ENCODE measurements around the gene FKBP7. TPM values are rescaled to one million over a fixed set of nuclear protein-coding genes. Genes with fewer than 3 reads are reported as not detected.

FKBP7 gene
- total and polyA plus RNA-seq, 2 of the 13 experiments (the other 11 are each of a cell fraction or from before 2014, with no cell fraction given): 12.4 to 14.8 TPM

DNA sequence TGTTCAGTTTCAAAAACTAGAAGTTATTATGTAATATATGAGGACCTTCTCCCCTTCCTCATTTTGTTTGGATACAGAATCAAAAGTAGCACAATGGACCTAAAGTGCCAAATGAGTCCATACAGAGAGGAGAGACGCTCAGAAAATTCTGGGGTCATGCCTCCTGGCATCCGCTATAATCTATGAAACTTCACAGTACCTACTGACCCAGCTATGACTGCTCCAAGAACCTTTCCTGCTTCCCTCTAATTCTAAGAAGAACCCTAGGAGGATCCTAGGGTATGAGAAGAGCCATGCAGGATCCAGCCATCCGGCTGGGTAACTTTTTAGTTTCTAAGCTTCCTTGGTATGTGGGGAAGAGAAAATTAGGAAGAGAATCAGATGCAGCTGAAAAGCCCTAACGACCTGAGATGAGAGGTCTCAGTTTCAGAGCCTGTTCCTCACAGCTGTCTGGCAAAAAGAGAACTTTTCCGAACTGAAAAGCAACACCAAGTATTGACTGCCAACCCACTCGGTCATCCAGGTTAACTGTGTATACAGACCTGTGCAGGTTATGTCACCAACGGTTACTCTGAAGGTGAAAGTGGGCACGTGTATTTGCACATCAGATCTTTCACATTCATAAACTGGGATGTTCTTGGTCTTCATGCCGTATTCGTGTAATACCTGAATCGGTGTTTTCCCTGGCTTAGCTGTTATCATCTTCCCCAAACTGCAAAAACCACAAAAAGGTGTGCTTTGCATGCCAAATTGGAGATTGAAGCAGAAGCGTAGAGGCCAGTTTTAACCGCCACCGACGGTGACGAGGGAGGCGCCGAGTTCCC, 28.5 kb downstream of the FKBP7 start (continued):
- TF ChIP-seq, protein P1, sequence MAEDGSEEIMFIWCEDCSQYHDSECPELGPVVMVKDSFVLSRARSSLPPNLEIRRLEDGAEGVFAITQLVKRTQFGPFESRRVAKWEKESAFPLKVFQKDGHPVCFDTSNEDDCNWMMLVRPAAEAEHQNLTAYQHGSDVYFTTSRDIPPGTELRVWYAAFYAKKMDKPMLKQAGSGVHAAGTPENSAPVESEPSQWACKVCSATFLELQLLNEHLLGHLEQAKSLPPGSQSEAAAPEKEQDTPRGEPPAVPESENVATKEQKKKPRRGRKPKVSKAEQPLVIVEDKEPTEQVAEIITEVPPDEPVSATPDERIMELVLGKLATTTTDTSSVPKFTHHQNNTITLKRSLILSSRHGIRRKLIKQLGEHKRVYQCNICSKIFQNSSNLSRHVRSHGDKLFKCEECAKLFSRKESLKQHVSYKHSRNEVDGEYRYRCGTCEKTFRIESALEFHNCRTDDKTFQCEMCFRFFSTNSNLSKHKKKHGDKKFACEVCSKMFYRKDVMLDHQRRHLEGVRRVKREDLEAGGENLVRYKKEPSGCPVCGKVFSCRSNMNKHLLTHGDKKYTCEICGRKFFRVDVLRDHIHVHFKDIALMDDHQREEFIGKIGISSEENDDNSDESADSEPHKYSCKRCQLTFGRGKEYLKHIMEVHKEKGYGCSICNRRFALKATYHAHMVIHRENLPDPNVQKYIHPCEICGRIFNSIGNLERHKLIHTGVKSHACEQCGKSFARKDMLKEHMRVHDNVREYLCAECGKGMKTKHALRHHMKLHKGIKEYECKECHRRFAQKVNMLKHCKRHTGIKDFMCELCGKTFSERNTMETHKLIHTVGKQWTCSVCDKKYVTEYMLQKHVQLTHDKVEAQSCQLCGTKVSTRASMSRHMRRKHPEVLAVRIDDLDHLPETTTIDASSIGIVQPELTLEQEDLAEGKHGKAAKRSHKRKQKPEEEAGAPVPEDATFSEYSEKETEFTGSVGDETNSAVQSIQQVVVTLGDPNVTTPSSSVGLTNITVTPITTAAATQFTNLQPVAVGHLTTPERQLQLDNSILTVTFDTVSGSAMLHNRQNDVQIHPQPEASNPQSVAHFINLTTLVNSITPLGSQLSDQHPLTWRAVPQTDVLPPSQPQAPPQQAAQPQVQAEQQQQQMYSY (CRISPR knock-in tag; IDR thresholded peaks at IDR 0.05): no peak
- TF ChIP-seq, protein P2, sequence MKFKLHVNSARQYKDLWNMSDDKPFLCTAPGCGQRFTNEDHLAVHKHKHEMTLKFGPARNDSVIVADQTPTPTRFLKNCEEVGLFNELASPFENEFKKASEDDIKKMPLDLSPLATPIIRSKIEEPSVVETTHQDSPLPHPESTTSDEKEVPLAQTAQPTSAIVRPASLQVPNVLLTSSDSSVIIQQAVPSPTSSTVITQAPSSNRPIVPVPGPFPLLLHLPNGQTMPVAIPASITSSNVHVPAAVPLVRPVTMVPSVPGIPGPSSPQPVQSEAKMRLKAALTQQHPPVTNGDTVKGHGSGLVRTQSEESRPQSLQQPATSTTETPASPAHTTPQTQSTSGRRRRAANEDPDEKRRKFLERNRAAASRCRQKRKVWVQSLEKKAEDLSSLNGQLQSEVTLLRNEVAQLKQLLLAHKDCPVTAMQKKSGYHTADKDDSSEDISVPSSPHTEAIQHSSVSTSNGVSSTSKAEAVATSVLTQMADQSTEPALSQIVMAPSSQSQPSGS (CRISPR knock-in tag; IDR thresholded peaks at IDR 0.05): no peak
- no peak for TF ChIP-seq FIP1L1 (IDR thresholded peaks at IDR 0.05; ENCODE audit: borderline replicate concordance, insufficient read depth, low read depth, low read length)
- peak; percentile 29; the same call in 1 of the 2 replicates for TF ChIP-seq TARDBP (CRISPR knock-in tag; IDR thresholded peaks at IDR 0.05)
- 0 out of 2 replicates have a peak, but pooled peaks have one; percentile 26 for TF ChIP-seq ZNF83 (CRISPR knock-in tag; IDR thresholded peaks at IDR 0.05; ENCODE audit: borderline replicate concordance)
- no peak for TF ChIP-seq KLF6 (CRISPR knock-in tag; IDR thresholded peaks at IDR 0.05)
- no peak for TF ChIP-seq RAD21 (CRISPR knock-in tag; IDR thresholded peaks at IDR 0.05)
- TF ChIP-seq, protein P3, sequence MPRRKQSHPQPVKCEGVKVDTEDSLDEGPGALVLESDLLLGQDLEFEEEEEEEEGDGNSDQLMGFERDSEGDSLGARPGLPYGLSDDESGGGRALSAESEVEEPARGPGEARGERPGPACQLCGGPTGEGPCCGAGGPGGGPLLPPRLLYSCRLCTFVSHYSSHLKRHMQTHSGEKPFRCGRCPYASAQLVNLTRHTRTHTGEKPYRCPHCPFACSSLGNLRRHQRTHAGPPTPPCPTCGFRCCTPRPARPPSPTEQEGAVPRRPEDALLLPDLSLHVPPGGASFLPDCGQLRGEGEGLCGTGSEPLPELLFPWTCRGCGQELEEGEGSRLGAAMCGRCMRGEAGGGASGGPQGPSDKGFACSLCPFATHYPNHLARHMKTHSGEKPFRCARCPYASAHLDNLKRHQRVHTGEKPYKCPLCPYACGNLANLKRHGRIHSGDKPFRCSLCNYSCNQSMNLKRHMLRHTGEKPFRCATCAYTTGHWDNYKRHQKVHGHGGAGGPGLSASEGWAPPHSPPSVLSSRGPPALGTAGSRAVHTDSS (CRISPR knock-in tag; conservative IDR thresholded peaks at IDR 0.05): no peak
- TF ChIP-seq ZFX (CRISPR knock-in tag; IDR thresholded peaks at IDR 0.05; ENCODE audit: low read depth): no peak
- TF ChIP-seq HNF4A (CRISPR knock-in tag; IDR thresholded peaks at IDR 0.05): no peak; the same call in 1 of the 2 replicates
- TF ChIP-seq, protein P4, sequence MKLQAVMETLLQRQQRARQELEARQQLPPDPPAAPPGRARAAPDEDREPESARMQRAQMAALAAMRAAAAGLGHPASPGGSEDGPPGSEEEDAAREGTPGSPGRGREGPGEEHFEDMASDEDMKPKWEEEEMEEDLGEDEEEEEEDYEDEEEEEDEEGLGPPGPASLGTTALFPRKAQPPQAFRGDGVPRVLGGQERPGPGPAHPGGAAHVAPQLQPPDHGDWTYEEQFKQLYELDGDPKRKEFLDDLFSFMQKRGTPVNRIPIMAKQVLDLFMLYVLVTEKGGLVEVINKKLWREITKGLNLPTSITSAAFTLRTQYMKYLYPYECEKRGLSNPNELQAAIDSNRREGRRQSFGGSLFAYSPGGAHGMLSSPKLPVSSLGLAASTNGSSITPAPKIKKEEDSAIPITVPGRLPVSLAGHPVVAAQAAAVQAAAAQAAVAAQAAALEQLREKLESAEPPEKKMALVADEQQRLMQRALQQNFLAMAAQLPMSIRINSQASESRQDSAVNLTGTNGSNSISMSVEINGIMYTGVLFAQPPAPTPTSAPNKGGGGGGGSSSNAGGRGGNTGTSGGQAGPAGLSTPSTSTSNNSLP (IDR thresholded peaks at IDR 0.05; ENCODE audit: low read depth, low read length): no peak
- TF ChIP-seq, protein P5, sequence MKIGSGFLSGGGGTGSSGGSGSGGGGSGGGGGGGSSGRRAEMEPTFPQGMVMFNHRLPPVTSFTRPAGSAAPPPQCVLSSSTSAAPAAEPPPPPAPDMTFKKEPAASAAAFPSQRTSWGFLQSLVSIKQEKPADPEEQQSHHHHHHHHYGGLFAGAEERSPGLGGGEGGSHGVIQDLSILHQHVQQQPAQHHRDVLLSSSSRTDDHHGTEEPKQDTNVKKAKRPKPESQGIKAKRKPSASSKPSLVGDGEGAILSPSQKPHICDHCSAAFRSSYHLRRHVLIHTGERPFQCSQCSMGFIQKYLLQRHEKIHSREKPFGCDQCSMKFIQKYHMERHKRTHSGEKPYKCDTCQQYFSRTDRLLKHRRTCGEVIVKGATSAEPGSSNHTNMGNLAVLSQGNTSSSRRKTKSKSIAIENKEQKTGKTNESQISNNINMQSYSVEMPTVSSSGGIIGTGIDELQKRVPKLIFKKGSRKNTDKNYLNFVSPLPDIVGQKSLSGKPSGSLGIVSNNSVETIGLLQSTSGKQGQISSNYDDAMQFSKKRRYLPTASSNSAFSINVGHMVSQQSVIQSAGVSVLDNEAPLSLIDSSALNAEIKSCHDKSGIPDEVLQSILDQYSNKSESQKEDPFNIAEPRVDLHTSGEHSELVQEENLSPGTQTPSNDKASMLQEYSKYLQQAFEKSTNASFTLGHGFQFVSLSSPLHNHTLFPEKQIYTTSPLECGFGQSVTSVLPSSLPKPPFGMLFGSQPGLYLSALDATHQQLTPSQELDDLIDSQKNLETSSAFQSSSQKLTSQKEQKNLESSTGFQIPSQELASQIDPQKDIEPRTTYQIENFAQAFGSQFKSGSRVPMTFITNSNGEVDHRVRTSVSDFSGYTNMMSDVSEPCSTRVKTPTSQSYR (CRISPR knock-in tag; IDR thresholded peaks at IDR 0.05; ENCODE audit: borderline replicate concordance): no peak
- TF ChIP-seq MBNL3 (CRISPR knock-in tag; conservative IDR thresholded peaks at IDR 0.05): no peak
- peak; percentile 49; the same call in 1 of the 2 replicates for TF ChIP-seq ZNF354B (CRISPR knock-in tag; IDR thresholded peaks at IDR 0.05)
- TF ChIP-seq, protein P6, sequence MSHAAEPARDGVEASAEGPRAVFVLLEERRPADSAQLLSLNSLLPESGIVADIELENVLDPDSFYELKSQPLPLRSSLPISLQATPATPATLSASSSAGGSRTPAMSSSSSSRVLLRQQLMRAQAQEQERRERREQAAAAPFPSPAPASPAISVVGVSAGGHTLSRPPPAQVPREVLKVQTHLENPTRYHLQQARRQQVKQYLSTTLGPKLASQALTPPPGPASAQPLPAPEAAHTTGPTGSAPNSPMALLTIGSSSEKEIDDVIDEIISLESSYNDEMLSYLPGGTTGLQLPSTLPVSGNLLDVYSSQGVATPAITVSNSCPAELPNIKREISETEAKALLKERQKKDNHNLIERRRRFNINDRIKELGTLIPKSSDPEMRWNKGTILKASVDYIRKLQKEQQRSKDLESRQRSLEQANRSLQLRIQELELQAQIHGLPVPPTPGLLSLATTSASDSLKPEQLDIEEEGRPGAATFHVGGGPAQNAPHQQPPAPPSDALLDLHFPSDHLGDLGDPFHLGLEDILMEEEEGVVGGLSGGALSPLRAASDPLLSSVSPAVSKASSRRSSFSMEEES (CRISPR knock-in tag; IDR thresholded peaks at IDR 0.05): no peak
